Retinal pigment epithelial cell (primary cell): Measurements from ENCODE around the gene TRIP6.

Source experiments
- DNase-seq: peaks from one replicate; pipeline ENCODE4 v3.0.0-alpha.2; 2010; ENCODE audit warnings: low read depth
- H3K4me3 ChIP-seq: 2 replicates; pipeline ENCODE4 v1.5.1; 2011; ENCODE audit warnings: mild to moderate bottlenecking, low read length, control low read depth, moderate library complexity
- TF ChIP-seq, protein P1 (sequence below): conservative IDR thresholded peaks from 2 replicates; pipeline ENCODE4 v1.5.1; 2011; ENCODE audit warnings: low read depth, low read length, control low read depth, inconsistent platforms

Gene TRIP6

DNA sequence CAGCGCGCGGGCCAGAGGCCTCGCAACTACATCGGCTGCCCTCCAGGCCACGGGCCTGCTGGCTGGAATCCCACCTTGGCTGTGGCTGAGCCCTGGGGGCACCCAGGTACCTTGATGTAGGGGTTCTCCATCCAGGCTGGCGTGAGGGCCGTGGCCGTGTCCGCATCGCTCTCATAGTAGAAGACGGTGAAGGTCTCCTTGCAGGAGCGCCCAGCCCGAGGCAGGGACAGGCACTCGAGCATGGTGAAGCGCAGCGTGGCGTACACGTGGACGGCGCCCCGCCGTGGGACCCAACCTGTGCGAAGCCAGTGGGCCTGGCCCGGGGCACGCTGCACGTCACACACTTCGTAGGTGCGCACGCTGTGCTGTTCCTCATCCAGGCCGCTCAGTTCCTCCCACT is 43.7 kb upstream of the TRIP6 start:
- H3K4me3 ChIP-seq, result no peak overlapping the region
- no peak for DNase-seq
- TF ChIP-seq, protein P1, sequence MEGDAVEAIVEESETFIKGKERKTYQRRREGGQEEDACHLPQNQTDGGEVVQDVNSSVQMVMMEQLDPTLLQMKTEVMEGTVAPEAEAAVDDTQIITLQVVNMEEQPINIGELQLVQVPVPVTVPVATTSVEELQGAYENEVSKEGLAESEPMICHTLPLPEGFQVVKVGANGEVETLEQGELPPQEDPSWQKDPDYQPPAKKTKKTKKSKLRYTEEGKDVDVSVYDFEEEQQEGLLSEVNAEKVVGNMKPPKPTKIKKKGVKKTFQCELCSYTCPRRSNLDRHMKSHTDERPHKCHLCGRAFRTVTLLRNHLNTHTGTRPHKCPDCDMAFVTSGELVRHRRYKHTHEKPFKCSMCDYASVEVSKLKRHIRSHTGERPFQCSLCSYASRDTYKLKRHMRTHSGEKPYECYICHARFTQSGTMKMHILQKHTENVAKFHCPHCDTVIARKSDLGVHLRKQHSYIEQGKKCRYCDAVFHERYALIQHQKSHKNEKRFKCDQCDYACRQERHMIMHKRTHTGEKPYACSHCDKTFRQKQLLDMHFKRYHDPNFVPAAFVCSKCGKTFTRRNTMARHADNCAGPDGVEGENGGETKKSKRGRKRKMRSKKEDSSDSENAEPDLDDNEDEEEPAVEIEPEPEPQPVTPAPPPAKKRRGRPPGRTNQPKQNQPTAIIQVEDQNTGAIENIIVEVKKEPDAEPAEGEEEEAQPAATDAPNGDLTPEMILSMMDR, result no peak

DNA sequence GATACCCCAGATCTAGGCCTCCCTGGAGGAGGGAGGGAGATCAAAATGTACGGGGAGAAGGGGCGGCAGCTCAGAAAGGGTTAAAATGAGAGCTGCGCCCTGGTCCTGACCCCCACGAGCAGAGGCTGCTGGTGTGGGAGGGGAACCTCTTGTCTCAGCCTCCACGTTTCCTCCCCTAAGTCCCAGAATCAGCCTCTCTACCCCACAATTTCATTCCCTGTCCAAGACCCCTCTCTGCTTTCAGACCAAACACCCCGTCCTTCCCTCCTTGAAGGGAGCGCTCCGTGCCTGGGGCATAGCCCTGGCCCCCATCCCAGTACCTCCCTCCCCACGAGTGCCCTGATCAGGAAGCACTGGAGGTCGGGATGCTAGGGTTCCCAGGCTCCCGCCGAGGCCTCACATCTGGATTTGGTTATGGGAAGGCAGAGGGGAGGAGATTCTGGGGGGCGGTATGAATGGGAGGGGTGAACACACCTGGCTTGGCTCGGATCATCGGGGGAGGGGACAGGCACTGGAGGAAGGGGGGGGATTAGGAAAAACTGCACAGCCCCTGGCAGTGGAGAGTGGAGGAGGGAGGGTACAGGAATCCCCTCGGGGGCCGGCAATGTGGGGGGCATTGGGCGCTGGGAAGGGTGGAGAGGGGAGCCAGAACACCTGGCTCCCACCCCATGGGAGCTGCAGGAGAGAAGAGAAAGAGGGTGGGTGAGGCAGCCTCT is 42.5 kb upstream of the TRIP6 start:
- TF ChIP-seq, protein P1, result no peak
- peak overlapping the region; percentile 59 for H3K4me3 ChIP-seq
- no peak for DNase-seq

DNA sequence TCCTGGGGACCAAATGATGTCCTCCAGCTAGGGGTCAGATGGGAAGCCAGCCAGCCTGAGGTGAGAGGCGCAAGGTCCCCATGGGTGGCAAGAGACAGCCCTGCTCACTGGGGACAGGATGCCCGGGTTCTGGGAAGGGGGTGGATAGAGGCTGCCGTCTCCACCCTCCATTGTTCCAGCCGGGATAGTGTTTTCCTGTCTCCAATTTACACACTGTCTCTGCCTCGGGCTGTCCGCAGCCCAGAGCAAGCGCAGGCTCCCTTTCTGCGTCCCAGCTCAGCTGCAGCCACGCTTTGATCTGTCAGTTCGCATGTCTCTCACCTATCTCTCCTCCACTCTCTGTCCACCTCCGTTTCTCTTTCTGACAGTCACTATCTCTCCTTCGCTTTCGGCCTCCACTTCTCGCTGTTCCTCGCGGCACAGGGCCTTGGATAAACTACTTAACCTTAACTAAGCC is 41.9 kb upstream of the TRIP6 start:
- DNase-seq, result no peak
- H3K4me3 ChIP-seq, result peak overlapping the region; percentile 59
- TF ChIP-seq, protein P1, result no peak

DNA sequence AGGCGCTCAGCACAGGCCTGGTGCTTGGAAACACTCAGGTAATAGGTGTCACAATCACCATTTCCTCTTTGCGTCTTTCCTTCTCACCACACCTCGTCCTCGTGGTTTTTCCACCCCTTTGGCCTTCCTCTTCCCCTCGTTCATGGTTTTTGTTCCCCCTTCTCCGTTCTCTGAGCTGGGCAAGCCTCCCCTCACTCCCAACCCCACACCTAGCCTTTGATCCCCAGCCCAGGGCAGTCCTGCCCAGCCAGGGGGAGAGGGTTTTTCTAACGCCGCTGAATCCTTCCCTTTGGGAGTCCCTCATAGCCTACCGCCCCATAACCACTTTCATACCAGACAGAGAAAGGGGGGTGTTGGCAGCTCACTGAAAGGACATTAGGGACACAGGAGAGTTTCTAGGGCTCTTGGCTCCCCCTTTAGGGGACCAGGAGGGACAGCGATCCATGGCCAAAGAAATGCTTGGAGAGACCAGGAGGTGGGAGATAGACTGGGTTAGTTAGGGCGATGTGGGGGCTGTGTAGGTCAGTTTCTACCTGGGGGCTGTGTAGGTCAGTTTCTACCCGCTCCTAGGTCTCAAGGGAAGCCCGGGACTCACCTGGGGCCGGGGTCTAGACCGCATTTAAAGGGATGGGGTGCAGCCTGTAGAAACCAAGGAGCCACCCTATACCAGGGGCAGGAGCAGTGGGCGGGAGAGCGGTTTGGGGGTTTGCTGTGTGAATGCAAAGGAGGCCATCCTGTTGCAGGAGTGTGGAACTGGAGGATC is 41.3 kb upstream of the TRIP6 start:
- no peak for DNase-seq
- peak overlapping the region; percentile 59 for H3K4me3 ChIP-seq
- TF ChIP-seq, protein P1, result peak; percentile 55

DNA sequence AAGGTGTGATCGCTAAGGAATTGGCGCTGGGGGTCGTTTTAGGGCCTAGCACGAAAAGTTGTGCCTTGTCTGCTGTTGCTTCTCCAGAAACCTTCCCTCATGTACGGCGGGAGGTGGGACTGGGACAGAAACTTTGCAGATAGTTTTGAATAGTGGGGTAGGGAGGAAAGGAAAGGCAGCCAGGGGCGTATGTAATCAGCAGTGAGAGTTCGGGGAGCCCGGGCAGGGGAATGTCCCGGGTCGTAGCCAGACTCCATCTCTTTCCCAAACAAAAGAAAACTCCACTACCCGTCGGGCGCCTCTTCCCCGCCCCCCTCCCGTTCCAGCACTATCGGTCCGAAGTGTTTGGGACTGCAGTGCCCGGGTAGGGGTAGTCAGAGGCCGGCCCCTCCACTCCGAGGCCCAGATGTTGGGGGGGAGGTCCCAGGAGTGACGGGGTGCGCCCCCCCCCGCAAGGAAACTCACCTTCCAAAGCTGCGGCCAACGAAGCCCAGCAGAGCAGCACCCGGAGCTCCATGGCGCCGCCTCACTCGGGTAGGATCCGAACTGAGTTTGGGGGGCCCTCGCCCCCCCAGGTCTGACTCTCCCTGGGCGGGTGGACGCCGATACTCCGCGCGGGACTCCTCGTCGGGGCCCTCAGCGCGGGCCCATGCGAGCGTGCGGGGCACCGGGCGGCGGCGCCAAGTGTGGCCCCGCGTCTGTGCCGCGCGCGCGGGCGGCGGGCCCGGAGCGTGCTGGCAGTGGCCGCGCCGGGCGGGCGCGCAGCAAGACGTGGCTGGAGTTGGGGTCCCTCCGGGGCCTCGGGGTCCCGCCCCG is 40.5 kb upstream of the TRIP6 start:
- no peak for DNase-seq
- TF ChIP-seq, protein P1, result no peak
- peak overlapping the region; percentile 59 for H3K4me3 ChIP-seq

DNA sequence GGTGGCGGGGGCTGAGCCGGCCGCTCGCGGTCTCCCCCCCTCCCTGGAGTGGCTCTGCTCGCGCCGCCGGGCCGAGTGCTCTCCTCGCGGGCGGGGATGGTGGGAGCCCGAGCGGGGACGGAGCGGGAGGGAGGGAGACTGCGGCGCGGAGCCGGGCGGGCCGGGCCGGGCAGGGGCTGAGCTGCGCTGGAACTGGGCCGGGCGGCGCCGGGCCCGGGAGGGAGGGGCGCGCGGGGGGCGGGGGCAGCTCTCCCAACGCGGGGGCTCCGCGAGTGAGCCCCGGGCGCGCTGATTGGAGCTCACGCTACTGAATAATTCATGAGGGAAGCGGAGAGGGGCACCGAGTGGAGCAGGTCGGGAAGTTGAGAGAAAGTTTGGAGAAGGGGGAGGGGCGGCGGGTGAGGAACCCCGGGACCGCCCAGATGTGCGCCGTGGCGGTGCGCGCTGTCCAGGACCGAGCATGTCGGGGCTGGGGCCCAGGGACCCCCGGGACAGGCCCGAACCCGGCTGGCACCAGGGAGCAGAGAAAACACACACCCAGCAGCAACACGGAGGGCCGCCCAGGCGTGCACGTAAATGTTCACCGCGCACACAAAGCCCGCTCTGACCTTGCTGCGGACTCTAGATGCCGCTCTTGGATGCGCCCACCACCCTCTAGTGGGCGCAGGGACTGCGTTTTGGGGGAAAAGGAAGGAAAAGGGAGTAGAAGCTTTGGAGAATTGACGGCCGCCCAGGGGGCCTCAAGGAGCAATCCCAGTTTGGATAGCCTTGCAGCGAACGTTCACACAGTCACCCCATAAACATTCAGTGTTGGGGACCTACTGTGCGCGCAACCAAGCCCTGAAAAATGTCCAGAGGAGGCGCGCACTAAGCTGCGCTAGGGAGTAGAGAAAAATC is 39.6 kb upstream of the TRIP6 start, which contains the start of gene EPHB4:
TSS of gene EPHB4 (minus strand) at position 194 of the 897 bp plus-strand sequence. CDS start 493 bp downstream, outside the sequence.
- H3K4me3 ChIP-seq, result peak within 1 kb of the TSS; percentile 59
- TF ChIP-seq, protein P1, result peak; percentile 73
- no peak for DNase-seq
